Breast epithelium (tissue), 3 donors: ENCODE results near the gene MKRN2.
"Not testable (repeated sequence)": the region's sequence is repeated elsewhere in the genome, so short reads cannot be mapped to it uniquely, and the experiment has no call there.

Experiments
- POLR2A ChIP-seq: fragments of 450-650 bp; IDR thresholded peaks from one replicate; pipeline ENCODE4 v1.6.1; 2016; ENCODE audit warnings: antibody characterized with exemption, mild to moderate bottlenecking, moderate library complexity
- POLR2AphosphoS5 ChIP-seq, 3 donors: sonication (generic); formaldehyde crosslinking; IDR thresholded peaks; one replicate each; pipeline ENCODE4 v1.6.1; 2017; ENCODE audit warnings: antibody characterized with exemption in 3 of 3
- TF ChIP-seq, protein P1 (sequence below), 3 donors: fragments of 450-650 bp; IDR thresholded peaks; one replicate each; pipeline ENCODE4 v1.5.1; 2016 to 2017; ENCODE audit warnings: antibody characterized with exemption in 3 of 3, mild to moderate bottlenecking in 3 of 3, moderate library complexity in 3 of 3

DNA sequence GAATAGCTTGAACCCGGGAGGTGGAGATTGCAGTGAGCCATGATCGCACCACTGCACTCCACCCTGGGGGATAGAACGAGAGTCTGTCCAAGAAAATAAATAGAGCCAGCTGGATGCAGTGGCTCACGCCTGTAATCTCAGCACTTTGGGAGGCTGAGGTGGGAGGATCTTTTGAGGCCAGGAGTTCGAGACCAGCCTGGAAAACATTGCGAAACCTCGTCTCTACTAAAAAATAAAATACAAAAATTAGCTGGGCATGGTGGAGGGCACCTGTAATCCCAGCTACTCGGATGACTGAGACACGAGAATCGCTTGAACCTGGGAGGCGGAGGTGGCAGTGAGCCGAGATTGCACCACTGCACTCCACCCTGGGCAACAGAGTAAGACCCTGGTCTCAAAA, 13.4 kb upstream of the MKRN2 start:
- TF ChIP-seq, protein P1, sequence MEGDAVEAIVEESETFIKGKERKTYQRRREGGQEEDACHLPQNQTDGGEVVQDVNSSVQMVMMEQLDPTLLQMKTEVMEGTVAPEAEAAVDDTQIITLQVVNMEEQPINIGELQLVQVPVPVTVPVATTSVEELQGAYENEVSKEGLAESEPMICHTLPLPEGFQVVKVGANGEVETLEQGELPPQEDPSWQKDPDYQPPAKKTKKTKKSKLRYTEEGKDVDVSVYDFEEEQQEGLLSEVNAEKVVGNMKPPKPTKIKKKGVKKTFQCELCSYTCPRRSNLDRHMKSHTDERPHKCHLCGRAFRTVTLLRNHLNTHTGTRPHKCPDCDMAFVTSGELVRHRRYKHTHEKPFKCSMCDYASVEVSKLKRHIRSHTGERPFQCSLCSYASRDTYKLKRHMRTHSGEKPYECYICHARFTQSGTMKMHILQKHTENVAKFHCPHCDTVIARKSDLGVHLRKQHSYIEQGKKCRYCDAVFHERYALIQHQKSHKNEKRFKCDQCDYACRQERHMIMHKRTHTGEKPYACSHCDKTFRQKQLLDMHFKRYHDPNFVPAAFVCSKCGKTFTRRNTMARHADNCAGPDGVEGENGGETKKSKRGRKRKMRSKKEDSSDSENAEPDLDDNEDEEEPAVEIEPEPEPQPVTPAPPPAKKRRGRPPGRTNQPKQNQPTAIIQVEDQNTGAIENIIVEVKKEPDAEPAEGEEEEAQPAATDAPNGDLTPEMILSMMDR (IDR thresholded peaks at IDR 0.05): not testable (repeated sequence)
- not testable (repeated sequence) for TF ChIP-seq POLR2AphosphoS5 (IDR thresholded peaks at IDR 0.05); POLR2A
